Lower lobe of right lung (tissue), 2 donors: Measurements from ENCODE around the gene DGUOK. TPM values are rescaled to one million over a fixed set of nuclear protein-coding genes. Genes with fewer than 3 reads are reported as not detected.

Source experiments
- ATAC-seq, 2 donors: fragments of 200-7000 bp; cut with Tn5 transposase; one replicate each; pipeline ENCODE4 v1.9.1; 2020 to 2022; ENCODE audit warnings: mild to moderate bottlenecking in 2 of 2, moderate library complexity in 2 of 2
- DNase-seq: peaks from one replicate; pipeline ENCODE4 v3.0.0-alpha.2; 2020
- H3K27ac ChIP-seq: fragments of 200-600 bp; one replicate; pipeline ENCODE4 v1.8.0; 2022
- H3K27me3 ChIP-seq: fragments of 200-600 bp; one replicate; pipeline ENCODE4 v1.8.0; 2022; ENCODE audit warnings: low read depth
- H3K36me3 ChIP-seq: fragments of 200-600 bp; one replicate; pipeline ENCODE4 v1.8.0; 2022; ENCODE audit warnings: mild to moderate bottlenecking
- H3K4me1 ChIP-seq: fragments of 200-600 bp; one replicate; pipeline ENCODE4 v1.8.0; 2022
- H3K4me3 ChIP-seq: fragments of 200-600 bp; one replicate; pipeline ENCODE4 v1.8.0; 2022; ENCODE audit warnings: mild to moderate bottlenecking
- H3K9me3 ChIP-seq: fragments of 200-600 bp; one replicate; pipeline ENCODE4 v1.8.0; 2022
- intact Hi-C: fragments of 100-400 bp; cut with DNase I; formaldehyde crosslinking; loops from one replicate; pipeline ENCODE4 v1.11.0; 2022
- total RNA-seq: library from RNA; stranded (reverse); fragmentation: NEBNext Ultra II Directional; extraction: Animal tissue kit (Norgen Biotek cat#: 25700); gene quantifications from one replicate; pipeline ENCODE4 v1.2.1, GENCODE V29; 2021
- TF ChIP-seq, protein P1 (sequence below): fragments of 200-600 bp; IDR thresholded peaks from one replicate; pipeline ENCODE4 v1.8.0; 2022; ENCODE audit warnings: antibody characterized with exemption, mild to moderate bottlenecking
- donor health status: DM: no; HTN: yes; CAD: no; lungs with severe emphysema.

DGUOK gene
- total RNA-seq, 1 donor from 2014 or later: 38.0 TPM

DNA sequence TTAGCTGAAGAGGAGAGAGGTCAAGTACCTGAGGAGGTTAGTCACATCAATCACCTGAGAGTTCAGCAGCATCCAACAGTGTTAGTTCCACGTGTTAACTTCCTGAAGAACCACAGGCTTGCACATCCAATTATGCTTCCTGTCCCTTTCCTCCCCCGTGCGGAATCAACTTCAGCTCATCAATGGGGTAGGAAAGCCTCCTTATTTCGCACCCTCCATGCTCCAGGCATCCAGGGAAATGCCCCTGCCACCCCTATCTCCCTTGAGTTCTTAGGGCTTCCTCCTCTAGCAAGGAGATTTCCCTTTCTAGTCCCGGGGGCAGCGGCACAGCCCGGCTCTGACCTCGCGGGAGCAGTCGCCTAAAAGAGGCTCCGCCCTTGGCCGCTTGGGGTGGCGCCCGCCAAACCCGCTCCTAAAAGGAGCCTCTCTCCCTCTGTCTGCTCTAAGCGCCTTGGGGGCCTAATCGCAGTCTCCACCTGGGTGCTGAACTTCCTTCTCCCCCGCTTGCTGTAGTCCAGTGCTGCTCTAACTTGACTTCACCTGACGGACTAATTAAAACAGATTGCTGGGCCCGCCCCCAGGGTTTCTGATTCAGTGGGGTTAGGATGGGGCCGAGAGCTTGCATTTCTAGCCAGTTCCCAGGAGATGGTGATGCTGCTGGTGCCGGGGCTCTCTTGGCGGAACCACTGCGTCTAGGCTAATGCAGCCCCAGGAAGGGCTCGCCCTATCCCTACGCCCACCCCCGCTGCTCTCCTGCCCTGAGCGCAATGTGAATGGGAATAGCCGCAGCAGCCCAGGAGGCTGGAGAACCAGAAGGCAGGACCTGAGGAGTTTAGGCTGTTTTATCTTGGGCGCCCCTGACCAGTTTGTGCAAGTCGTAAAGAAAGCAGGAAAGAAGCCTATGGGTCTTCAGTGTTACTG is 54.7 kb downstream of the DGUOK start:
- ATAC-seq (peak; percentile 31 to 35), DNase-seq (peak; percentile 76)
- H3K27ac ChIP-seq: peak overlapping the region; percentile 92
- no peaks in the 10 kb centered on the region for H3K9me3 ChIP-seq
- H3K27me3 ChIP-seq: no peaks in the 10 kb centered on the region
- TF ChIP-seq, protein P1, sequence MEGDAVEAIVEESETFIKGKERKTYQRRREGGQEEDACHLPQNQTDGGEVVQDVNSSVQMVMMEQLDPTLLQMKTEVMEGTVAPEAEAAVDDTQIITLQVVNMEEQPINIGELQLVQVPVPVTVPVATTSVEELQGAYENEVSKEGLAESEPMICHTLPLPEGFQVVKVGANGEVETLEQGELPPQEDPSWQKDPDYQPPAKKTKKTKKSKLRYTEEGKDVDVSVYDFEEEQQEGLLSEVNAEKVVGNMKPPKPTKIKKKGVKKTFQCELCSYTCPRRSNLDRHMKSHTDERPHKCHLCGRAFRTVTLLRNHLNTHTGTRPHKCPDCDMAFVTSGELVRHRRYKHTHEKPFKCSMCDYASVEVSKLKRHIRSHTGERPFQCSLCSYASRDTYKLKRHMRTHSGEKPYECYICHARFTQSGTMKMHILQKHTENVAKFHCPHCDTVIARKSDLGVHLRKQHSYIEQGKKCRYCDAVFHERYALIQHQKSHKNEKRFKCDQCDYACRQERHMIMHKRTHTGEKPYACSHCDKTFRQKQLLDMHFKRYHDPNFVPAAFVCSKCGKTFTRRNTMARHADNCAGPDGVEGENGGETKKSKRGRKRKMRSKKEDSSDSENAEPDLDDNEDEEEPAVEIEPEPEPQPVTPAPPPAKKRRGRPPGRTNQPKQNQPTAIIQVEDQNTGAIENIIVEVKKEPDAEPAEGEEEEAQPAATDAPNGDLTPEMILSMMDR: no peak
- H3K36me3 ChIP-seq: no peaks in the 10 kb centered on the region
- peak overlapping the region; percentile 42 for H3K4me3 ChIP-seq
- peaks cover 62% of the 10 kb centered on the region for H3K4me1 ChIP-seq
- intact Hi-C loops: no loop called here

DNA sequence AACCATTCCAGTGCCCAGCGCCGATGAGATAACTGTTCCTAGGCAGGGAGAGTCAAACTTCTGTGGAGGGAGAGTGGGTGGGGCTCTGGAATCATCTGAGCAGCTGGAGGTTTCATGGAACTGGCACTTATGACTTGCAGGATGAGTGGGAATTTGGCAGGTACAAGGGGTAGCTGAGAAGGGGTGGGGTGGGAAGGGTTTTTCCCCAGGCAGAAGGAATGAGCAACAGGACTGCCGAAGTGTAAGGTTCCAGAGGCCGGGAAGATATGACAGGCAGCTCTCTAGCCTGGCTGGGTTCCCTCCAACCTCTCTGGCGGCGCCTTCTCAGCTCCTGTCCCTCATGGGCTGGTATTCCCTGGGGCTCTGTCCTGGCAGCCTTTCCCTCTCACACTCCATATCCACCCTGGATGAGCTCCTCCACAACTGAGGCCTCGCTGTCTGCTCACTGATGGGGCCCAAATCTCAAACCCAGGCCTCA is 55.5 kb downstream of the DGUOK start:
- peak in 1 of 2 donors; percentile 5 for ATAC-seq
- intact Hi-C loops: no loop called here
- peaks cover 70% of the 10 kb centered on the region for H3K4me1 ChIP-seq
- TF ChIP-seq, protein P1: no peak
- no peak overlapping the region for H3K4me3 ChIP-seq
- H3K27ac ChIP-seq: peak overlapping the region; percentile 92
- H3K36me3 ChIP-seq: no peaks in the 10 kb centered on the region
- no peaks in the 10 kb centered on the region for H3K27me3 ChIP-seq
- no peaks in the 10 kb centered on the region for H3K9me3 ChIP-seq
- DNase-seq: no peak

DNA sequence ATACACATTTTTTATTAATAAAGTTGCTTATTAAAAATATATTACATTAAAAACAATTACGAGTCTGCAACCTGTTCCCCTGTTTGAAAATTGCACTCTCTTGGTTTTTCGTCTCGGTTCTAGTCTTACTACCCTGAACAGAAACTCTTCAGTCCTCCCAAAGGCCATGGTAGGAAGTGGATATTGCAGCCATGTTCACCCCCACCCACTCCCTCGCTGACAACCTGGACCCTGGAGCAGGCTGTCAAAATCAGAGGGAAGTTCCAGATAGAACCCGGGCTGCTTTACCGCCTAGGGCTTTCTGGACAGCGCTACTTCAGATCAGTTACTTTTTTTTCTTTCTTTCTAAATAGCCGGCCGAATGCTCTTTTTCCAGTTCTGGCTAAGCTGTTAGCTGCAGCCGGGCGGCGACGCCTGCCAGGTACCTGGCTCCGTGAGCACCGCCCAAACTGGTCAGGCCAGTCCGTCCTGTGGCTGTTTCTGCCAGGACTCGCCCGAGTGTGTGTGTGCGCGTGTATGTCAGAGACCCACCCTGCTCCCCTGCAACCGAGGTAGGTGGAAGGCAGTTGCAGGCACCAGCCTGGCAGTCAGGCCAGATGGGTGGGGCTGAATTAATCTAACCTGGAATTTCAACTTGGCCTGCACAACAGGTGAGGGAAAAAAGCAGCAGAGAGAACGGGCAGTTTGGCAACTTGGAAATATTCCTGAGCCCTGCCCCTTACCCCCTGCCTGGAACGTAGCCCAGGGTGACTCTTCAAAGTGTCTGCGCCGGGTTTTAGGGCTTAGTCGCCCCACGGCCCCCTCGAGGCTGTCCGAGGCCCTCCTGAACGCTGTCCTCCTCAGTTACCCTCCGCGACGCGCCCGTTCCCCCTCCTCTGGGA is 56.9 kb downstream of the DGUOK start:
- H3K27me3 ChIP-seq: no peaks in the 10 kb centered on the region
- DNase-seq (peak; percentile 96), ATAC-seq (peak; percentile 87 to 89)
- H3K36me3 ChIP-seq: no peaks in the 10 kb centered on the region
- H3K4me1 ChIP-seq: peaks cover 84% of the 10 kb centered on the region
- TF ChIP-seq, protein P1: no peak
- intact Hi-C loops: no loop called here
- peak overlapping the region; percentile 68 for H3K4me3 ChIP-seq
- peak overlapping the region; percentile 92 for H3K27ac ChIP-seq
- no peaks in the 10 kb centered on the region for H3K9me3 ChIP-seq

DNA sequence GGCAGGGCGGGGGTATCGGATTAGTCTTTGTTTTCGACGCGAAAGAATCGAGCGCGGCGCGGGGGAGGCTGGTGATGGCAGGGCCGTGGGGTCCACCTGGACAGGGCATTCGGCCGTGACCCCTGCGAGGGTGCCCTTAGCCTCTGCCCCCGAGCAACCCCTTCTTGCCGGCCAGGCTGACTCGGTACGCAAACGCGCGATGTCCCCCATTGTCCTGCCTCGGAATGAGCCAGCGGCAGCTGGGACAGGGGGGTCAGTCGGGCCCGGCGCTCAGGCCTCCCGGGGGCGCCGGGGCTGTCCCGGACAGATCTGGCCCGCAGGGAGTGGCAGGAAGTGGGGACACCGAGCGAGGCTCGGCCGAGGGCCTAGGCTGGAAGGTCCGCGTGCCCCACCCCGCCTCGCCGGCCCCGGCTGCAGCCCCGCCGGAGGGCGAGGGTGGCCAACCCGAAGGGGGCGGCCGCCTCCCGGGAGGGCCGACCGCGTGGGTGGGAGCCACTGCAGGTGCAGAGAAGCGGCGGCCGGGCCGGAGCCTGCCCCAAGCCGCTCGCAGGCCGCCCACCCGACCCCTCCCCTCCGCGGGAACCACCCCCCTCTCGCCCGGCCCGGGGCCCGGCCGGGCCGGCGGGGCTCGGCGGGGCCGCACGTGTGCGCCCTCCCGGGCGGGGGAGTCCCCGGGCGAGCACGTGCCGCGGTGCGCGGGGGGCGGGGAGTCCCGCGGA is 57.7 kb downstream of the DGUOK start, which contains the start of gene TET3:
TSS of gene TET3 (plus strand) at position 708 of the 719 bp plus-strand sequence. CDS start 1,494 bp downstream, outside the sequence.
- H3K9me3 ChIP-seq: no peaks in the 10 kb centered on the region
- peaks cover 85% of the 10 kb centered on the region for H3K4me1 ChIP-seq
- H3K27me3 ChIP-seq: no peaks in the 10 kb centered on the region
- peak within 1 kb of the TSS; percentile 68 for H3K4me3 ChIP-seq
- ATAC-seq (peak; percentile 48 to 61), DNase-seq (peak; percentile 75)
- intact Hi-C loops: no loop called here
- TF ChIP-seq, protein P1: no peak
- peak within 1 kb of the TSS; percentile 92 for H3K27ac ChIP-seq
- H3K36me3 ChIP-seq: no peaks in the 10 kb centered on the region

- TF ChIP-seq, protein P1: no peak
- ATAC-seq: no peak
- Histone ChIP-seq H3K9me3 (no peaks in the 10 kb centered on the region), H3K4me1 (peaks cover 85% of the 10 kb centered on the region), H3K27me3 (no peaks in the 10 kb centered on the region), H3K27ac (peak overlapping the region; percentile 92), H3K36me3 (no peaks in the 10 kb centered on the region), H3K4me3 (peak overlapping the region; percentile 68)
- peak; percentile 74 for DNase-seq
- intact Hi-C loops: no loop called here
Observed at GRCh38 chr2:73984922-73985307, 58.2 kb downstream of the DGUOK start.
